GM12878 (cell line): ENCODE data around the gene SRA1. TPM values are rescaled to one million over a fixed set of nuclear protein-coding genes. Genes with fewer than 3 reads are reported as not detected.

Experiments
- ATAC-seq: fragments of 200-7000 bp; cut with Tn5 transposase; 3 replicates; pipeline ENCODE4 v1.9.1; 2020; ENCODE audit warnings: mild to moderate bottlenecking, moderate library complexity
- BruUV-seq: library from RNA; stranded (reverse); fragments of 400-500 nt; replicated peaks from 2 replicates; lab custom pipeline; 2021; lab: Mats Ljungman, UMichigan
- CTCF ChIA-PET: fragments of 300-600 bp; sonication (Branson Sonifier 250); formaldehyde crosslinking; extraction: SDS; loops from one replicate; lab custom pipeline; 2021; ENCODE audit warnings: inconsistent platforms; lab: Yijun Ruan, JAX
- POLR2A ChIA-PET: fragments of 350-600 bp; formaldehyde crosslinking; extraction: SDS; loops from one replicate; lab custom pipeline; 2021; ENCODE audit warnings: inconsistent platforms; lab: Charles Lee
- RAD21 ChIA-PET: fragments of 300-600 bp; sonication (Branson Sonifier 250); formaldehyde crosslinking; loops from one replicate; lab custom pipeline; 2023; ENCODE audit warnings: antibody characterized with exemption; ENCODE audit not compliant: unreplicated experiment; lab: Charles Lee
- SMC1A ChIA-PET: fragments of 300-600 bp; sonication (Branson Sonifier 250); formaldehyde crosslinking; loops from one replicate; lab custom pipeline; 2023; ENCODE audit not compliant: unreplicated experiment, uncharacterized antibody; lab: Charles Lee
- DNase-seq: peaks from one replicate; pipeline ENCODE4 v3.0.0-alpha.2; 2011; ENCODE audit warnings: low read depth, low spot score
- FAIRE-seq: peaks from 3 replicates; lab custom pipeline; 2011; peaks lifted over from hg19 to GRCh38; lab: Jason Lieb, UNC
- H2AFZ ChIP-seq: 2 replicates; pipeline ENCODE4 v1.6.0; 2011; ENCODE audit warnings: low read depth, low read length, control low read depth; ENCODE audit not compliant: control insufficient read depth
- H3K27ac ChIP-seq: 2 replicates; pipeline ENCODE4 v1.5.1; 2011; ENCODE audit warnings: control low read depth; ENCODE audit not compliant: control insufficient read depth, insufficient read depth
- H3K27me3 ChIP-seq, 2 experiments: replicated peaks in 1 of 2; 2 replicates each; pipeline versions ENCODE4 v1.6.0 to v1.6.1; 2011; ENCODE audit warnings: low read length in 1 of 2; ENCODE audit not compliant: control insufficient read depth in 2 of 2, insufficient read depth in 2 of 2
- H3K36me3 ChIP-seq, 2 experiments: 2 replicates each; pipeline ENCODE4 v1.5.1; 2011; ENCODE audit warnings: low read length in 1 of 2; ENCODE audit not compliant: control insufficient read depth in 2 of 2, insufficient read depth in 2 of 2
- H3K4me1 ChIP-seq: 2 replicates; pipeline ENCODE4 v1.6.1; 2011; ENCODE audit warnings: mild to moderate bottlenecking, low read length, moderate library complexity, mixed read lengths; ENCODE audit not compliant: control insufficient read depth, insufficient read depth
- H3K4me2 ChIP-seq: 2 replicates; pipeline ENCODE4 v1.6.0; 2011; ENCODE audit warnings: control low read depth; ENCODE audit not compliant: control insufficient read depth, insufficient read depth
- H3K4me3 ChIP-seq: fragments of 200-600 bp; sonication (generic); 2 replicates; pipeline ENCODE4 v1.5.1; 2016
- H3K79me2 ChIP-seq: 2 replicates; pipeline ENCODE4 v1.6.0; 2011; ENCODE audit warnings: low read length; ENCODE audit not compliant: control insufficient read depth, insufficient read depth
- H3K9ac ChIP-seq: 2 replicates; pipeline ENCODE4 v1.8.0; 2011; ENCODE audit warnings: low read length, control low read depth, mixed read lengths; ENCODE audit not compliant: control insufficient read depth, insufficient read depth
- H3K9me3 ChIP-seq: replicated peaks from 3 replicates; pipeline ENCODE4 v1.5.1; 2011; ENCODE audit warnings: mild to moderate bottlenecking, low read length; ENCODE audit not compliant: control insufficient read depth, insufficient read depth
- H4K20me1 ChIP-seq: 2 replicates; pipeline ENCODE4 v1.6.0; 2011; ENCODE audit not compliant: control insufficient read depth, insufficient read depth
- BCL11A ChIP-seq: IDR thresholded peaks from 2 replicates; pipeline ENCODE4 v1.6.1; 2011; ENCODE audit warnings: low read depth, low read length
- BRCA1 ChIP-seq: IDR thresholded peaks from 2 replicates; pipeline ENCODE4 v1.6.1; 2011; ENCODE audit warnings: low read depth, low read length, improper control_type of control experiment
- CBFB ChIP-seq: IDR thresholded peaks from 2 replicates; pipeline ENCODE4 v1.6.1; 2016; ENCODE audit warnings: antibody characterized with exemption, low read depth
- CHD4 ChIP-seq: fragments of 200-600 bp; sonication (generic); IDR thresholded peaks from 2 replicates; pipeline ENCODE4 v1.6.1; 2016; ENCODE audit warnings: mild to moderate bottlenecking
- CREM ChIP-seq: IDR thresholded peaks from 2 replicates; pipeline ENCODE4 v1.6.1; 2014; ENCODE audit warnings: antibody characterized with exemption, low read depth
- GATAD2B ChIP-seq: fragments of 450-650 bp; conservative IDR thresholded peaks from 2 replicates; pipeline ENCODE4 v1.6.1; 2017; ENCODE audit warnings: low read depth, mild to moderate bottlenecking, moderate library complexity
- KDM1A ChIP-seq: fragments of 200-600 bp; sonication (generic); IDR thresholded peaks from 2 replicates; pipeline ENCODE4 v1.6.1; 2016; ENCODE audit warnings: borderline replicate concordance
- SPI1 ChIP-seq: IDR thresholded peaks from 2 replicates; pipeline ENCODE4 v1.6.1; 2011; ENCODE audit warnings: low read depth, mild to moderate bottlenecking, low read length, moderate library complexity, borderline replicate concordance; ENCODE audit not compliant: insufficient read depth
- WGBS: methylation state at CpG from one replicate; pipeline ENCODE4 v1.1.6; 2016; ENCODE audit warnings: low lambda C conversion rate; ENCODE audit not compliant: insufficient replicate concordance, insufficient coverage; ENCODE audit errors: missing lambda C conversion rate; 5-methylcytosine and 5-hydroxymethylcytosine counted together
- in situ Hi-C: fragments of 300-500 bp; cut with MboI; formaldehyde crosslinking; loops from 9 replicates; pipeline ENCODE4 v1.14.3; 2018; ENCODE audit warnings: mixed read lengths
- intact Hi-C: fragments of 100-400 bp; cut with micrococcal nuclease; formaldehyde crosslinking; loops from one replicate; pipeline ENCODE4 v1.14.2; 2022; ENCODE audit not compliant: unreplicated experiment
- polyA plus RNA-seq, 11 experiments: library from polyadenylated mRNA; depleted of rRNA in 4 of 11; unstranded in 6 of 11; stranded (reverse) in 5 of 11; fragments of >200 nt; fragmentation: Nextera tagmentation in 4 of 11; fragmentation: Illumina TruSeq in 1 of 11; extraction: Ambion mirVana in 4 of 11; extraction: Trizol in 1 of 11; gene quantifications; 1 replicate in 1 of 11; 2 replicates in 10 of 11; pipeline versions ENCODE4 v1.2.1 to v1.2.3, GENCODE V29; 2011 to 2016; ENCODE audit warnings: inconsistent platforms in 2 of 11, missing spikeins in 2 of 11, low read depth in 1 of 11
- total RNA-seq, 4 experiments: library from RNA; depleted of rRNA in 3 of 4; stranded (reverse); fragments of >200 nt in 3 of 4; fragmentation: Illumina TruSeq in 1 of 4; extraction: Trizol in 1 of 4; gene quantifications; 2 replicates each; pipeline versions ENCODE4 v1.2.1 to v1.2.3, GENCODE V29; 2013 to 2021
- TF ChIP-seq, protein P1 (sequence below): fragments of 450-650 bp; IDR thresholded peaks from 2 replicates; pipeline ENCODE4 v1.6.1; 2016; ENCODE audit warnings: mild to moderate bottlenecking, moderate library complexity, borderline replicate concordance
- TF ChIP-seq, protein P2 (sequence below): fragments of 450-650 bp; formaldehyde crosslinking; IDR thresholded peaks from 2 replicates; pipeline ENCODE4 v1.5.0; 2022; ENCODE audit warnings: mild to moderate bottlenecking, missing genetic modification characterization

SRA1 gene
- total and polyA plus RNA-seq, 10 of the 15 experiments (the other 5 are each of a cell fraction or from before 2014, with no cell fraction given): 35.3 to 127 (median 56.1) TPM

DNA sequence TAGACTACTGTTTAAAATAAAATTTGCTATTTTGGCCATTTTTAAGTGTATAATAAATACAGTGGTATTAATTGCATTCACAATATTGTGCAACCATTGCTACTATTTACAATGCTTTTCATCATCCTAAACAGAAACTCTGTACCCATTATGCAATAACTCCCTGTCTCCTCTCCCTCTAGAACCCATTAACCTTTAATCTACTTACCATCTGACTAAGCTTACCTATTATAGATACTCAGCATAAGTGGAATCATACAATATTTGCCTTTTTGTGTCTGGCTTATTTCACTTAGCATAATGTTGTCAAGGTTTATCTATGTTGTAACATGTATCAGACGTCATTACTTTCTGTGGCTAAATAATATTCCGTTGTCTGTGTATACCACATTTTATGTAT lies 49.8 kb upstream of the SRA1 start (continued):
- TF ChIP-seq KDM1A: no peak
- TF ChIP-seq, protein P1, sequence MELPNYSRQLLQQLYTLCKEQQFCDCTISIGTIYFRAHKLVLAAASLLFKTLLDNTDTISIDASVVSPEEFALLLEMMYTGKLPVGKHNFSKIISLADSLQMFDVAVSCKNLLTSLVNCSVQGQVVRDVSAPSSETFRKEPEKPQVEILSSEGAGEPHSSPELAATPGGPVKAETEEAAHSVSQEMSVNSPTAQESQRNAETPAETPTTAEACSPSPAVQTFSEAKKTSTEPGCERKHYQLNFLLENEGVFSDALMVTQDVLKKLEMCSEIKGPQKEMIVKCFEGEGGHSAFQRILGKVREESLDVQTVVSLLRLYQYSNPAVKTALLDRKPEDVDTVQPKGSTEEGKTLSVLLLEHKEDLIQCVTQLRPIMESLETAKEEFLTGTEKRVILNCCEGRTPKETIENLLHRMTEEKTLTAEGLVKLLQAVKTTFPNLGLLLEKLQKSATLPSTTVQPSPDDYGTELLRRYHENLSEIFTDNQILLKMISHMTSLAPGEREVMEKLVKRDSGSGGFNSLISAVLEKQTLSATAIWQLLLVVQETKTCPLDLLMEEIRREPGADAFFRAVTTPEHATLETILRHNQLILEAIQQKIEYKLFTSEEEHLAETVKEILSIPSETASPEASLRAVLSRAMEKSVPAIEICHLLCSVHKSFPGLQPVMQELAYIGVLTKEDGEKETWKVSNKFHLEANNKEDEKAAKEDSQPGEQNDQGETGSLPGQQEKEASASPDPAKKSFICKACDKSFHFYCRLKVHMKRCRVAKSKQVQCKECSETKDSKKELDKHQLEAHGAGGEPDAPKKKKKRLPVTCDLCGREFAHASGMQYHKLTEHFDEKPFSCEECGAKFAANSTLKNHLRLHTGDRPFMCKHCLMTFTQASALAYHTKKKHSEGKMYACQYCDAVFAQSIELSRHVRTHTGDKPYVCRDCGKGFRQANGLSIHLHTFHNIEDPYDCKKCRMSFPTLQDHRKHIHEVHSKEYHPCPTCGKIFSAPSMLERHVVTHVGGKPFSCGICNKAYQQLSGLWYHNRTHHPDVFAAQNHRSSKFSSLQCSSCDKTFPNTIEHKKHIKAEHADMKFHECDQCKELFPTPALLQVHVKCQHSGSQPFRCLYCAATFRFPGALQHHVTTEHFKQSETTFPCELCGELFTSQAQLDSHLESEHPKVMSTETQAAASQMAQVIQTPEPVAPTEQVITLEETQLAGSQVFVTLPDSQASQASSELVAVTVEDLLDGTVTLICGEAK: no peak
- TF ChIP-seq CBFB: no peak

DNA sequence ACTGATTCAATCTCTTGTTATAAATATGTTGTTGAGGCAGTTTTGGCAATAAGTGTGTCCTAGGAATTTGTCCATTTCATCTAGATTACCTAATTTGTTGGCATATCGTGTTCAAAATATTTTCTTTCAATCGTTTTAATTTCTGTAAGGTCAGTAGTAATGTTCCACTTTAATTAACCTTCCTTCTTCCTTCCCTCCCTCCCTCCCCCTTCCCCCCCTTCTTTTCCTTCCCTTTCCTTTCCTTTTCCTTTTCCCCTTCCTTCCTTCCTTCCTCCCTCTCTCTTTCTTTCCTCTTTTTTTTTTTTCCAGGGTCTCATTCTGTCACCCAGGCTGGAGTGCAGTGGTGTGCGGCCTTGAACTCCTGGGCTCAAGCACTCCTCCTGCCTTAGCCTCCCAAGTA lies 48.6 kb upstream of the SRA1 start:
- POLR2A ChIA-PET: no interaction called here

More for the DNA sequence above, 48.6 kb upstream of the SRA1 start:
- Histone ChIP-seq H3K9ac (no peak overlapping the region), H3K9me3 (no peaks in the 10 kb centered on the region), H3K27ac (no peak overlapping the region), H3K36me3 (no peaks in the 10 kb centered on the region), H3K4me3 (no peak overlapping the region), H2AFZ (no peak overlapping the region), H3K4me2 (no peak overlapping the region), H3K79me2 (no peaks in the 10 kb centered on the region), H3K4me1 (no peaks in the 10 kb centered on the region), H3K27me3 (no peaks in the 10 kb centered on the region), H4K20me1 (no peaks in the 10 kb centered on the region)
- 64% methylated on average over 3 of the region's 3 CpGs for WGBS
- ATAC-seq (no peak), DNase-seq (no peak), FAIRE-seq (no peak)
- ChIA-PET RAD21 (interaction anchor here (0.7 kb wide), 1 partner anchor 246 kb away, joined by 3 read pairs; no protein-coding TSS in a partner anchor), CTCF (no interaction called here), SMC1A (no interaction called here)
- no TSS peak for BruUV-seq
- TF ChIP-seq, protein P2, sequence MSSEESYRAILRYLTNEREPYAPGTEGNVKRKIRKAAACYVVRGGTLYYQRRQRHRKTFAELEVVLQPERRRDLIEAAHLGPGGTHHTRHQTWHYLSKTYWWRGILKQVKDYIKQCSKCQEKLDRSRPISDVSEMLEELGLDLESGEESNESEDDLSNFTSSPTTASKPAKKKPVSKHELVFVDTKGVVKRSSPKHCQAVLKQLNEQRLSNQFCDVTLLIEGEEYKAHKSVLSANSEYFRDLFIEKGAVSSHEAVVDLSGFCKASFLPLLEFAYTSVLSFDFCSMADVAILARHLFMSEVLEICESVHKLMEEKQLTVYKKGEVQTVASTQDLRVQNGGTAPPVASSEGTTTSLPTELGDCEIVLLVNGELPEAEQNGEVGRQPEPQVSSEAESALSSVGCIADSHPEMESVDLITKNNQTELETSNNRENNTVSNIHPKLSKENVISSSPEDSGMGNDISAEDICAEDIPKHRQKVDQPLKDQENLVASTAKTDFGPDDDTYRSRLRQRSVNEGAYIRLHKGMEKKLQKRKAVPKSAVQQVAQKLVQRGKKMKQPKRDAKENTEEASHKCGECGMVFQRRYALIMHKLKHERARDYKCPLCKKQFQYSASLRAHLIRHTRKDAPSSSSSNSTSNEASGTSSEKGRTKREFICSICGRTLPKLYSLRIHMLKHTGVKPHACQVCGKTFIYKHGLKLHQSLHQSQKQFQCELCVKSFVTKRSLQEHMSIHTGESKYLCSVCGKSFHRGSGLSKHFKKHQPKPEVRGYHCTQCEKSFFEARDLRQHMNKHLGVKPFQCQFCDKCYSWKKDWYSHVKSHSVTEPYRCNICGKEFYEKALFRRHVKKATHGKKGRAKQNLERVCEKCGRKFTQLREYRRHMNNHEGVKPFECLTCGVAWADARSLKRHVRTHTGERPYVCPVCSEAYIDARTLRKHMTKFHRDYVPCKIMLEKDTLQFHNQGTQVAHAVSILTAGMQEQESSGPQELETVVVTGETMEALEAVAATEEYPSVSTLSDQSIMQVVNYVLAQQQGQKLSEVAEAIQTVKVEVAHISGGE (CRISPR knock-in tag): no peak
- TF ChIP-seq CREM (no peak), SPI1 (no peak), CHD4 (no peak), BCL11A (no peak), GATAD2B (no peak), BRCA1 (no peak)
- intact Hi-C loops (no loop called here), in situ Hi-C loops (no loop called here)
